Endothelial cell (in vitro differentiated cells): Measurements from ENCODE around the gene TSPAN13. TPM values are rescaled to one million over a fixed set of nuclear protein-coding genes. Genes with fewer than 3 reads are reported as not detected.

ENCODE experiments used
- DNase-seq: peaks from one replicate; pipeline ENCODE4 v3.0.0; 2021; ENCODE audit warnings: low spot score
- H3K27ac Mint-ChIP-seq: one replicate; pipeline ENCODE4 v1.8.0; 2021; ENCODE audit warnings: mixed read lengths, inconsistent platforms; ENCODE audit not compliant: unreplicated experiment
- H3K27me3 Mint-ChIP-seq: one replicate; pipeline ENCODE4 v1.8.0; 2021; ENCODE audit warnings: mild to moderate bottlenecking, moderate library complexity, mixed read lengths, inconsistent platforms; ENCODE audit not compliant: unreplicated experiment
- H3K36me3 Mint-ChIP-seq: one replicate; pipeline ENCODE4 v1.8.0; 2021; ENCODE audit warnings: mild to moderate bottlenecking, low read depth, mixed read lengths, inconsistent platforms; ENCODE audit not compliant: unreplicated experiment
- H3K4me1 Mint-ChIP-seq: one replicate; pipeline ENCODE4 v1.8.0; 2021; ENCODE audit warnings: mild to moderate bottlenecking, mixed read lengths, inconsistent platforms; ENCODE audit not compliant: unreplicated experiment
- H3K4me3 Mint-ChIP-seq: one replicate; pipeline ENCODE4 v1.8.0; 2021; ENCODE audit warnings: mild to moderate bottlenecking, mixed read lengths, inconsistent platforms; ENCODE audit not compliant: unreplicated experiment
- H3K9me3 Mint-ChIP-seq: one replicate; pipeline ENCODE4 v1.8.0; 2021; ENCODE audit warnings: mixed read lengths, inconsistent platforms; ENCODE audit not compliant: unreplicated experiment
- total RNA-seq: library from RNA; stranded (reverse); fragmentation: NEBNext Ultra II Directional; extraction: Animal tissue kit (Norgen Biotek cat#: 25700); gene quantifications from one replicate; pipeline ENCODE4 v1.2.1, GENCODE V29; 2021; ENCODE audit not compliant: unreplicated experiment
- TF ChIP-seq, protein P1 (sequence below): fragments of 200-600 bp; sonication (generic); IDR thresholded peaks from one replicate; pipeline ENCODE4 v1.5.0; 2021; ENCODE audit warnings: antibody characterized with exemption; ENCODE audit not compliant: unreplicated experiment

TSPAN13 gene
- total RNA-seq, 1 donor from 2014 or later, result 82.0 TPM

DNA sequence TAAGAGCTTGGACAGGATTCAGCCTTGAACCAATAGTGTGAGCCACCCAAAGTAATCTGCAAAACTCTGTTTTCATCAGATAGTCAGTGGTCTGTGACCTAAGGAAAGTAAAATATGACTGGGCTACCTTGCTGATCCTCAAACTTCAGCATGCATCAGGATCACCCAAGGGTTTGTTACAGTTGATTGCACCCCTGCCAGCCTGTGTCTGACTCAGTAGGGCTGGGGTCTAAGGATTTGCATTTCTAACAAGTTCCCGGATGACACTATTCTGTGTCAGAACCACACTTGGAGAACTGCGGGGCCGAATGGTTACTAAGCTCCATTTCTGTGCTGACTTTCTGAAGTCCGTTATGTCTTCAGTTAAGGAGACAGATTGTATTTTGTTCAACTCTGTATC is 40.6 kb upstream of the TSPAN13 start:
- peaks cover 15% of the 10 kb centered on the region for H3K36me3 Mint-ChIP-seq
- H3K27ac Mint-ChIP-seq, result no peak overlapping the region
- no peaks in the 10 kb centered on the region for H3K27me3 Mint-ChIP-seq
- TF ChIP-seq, protein P1, sequence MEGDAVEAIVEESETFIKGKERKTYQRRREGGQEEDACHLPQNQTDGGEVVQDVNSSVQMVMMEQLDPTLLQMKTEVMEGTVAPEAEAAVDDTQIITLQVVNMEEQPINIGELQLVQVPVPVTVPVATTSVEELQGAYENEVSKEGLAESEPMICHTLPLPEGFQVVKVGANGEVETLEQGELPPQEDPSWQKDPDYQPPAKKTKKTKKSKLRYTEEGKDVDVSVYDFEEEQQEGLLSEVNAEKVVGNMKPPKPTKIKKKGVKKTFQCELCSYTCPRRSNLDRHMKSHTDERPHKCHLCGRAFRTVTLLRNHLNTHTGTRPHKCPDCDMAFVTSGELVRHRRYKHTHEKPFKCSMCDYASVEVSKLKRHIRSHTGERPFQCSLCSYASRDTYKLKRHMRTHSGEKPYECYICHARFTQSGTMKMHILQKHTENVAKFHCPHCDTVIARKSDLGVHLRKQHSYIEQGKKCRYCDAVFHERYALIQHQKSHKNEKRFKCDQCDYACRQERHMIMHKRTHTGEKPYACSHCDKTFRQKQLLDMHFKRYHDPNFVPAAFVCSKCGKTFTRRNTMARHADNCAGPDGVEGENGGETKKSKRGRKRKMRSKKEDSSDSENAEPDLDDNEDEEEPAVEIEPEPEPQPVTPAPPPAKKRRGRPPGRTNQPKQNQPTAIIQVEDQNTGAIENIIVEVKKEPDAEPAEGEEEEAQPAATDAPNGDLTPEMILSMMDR, result no peak
- H3K4me1 Mint-ChIP-seq, result no peaks in the 10 kb centered on the region
- H3K4me3 Mint-ChIP-seq, result no peak overlapping the region
- DNase-seq, result no peak
- H3K9me3 Mint-ChIP-seq, result no peaks in the 10 kb centered on the region

DNA sequence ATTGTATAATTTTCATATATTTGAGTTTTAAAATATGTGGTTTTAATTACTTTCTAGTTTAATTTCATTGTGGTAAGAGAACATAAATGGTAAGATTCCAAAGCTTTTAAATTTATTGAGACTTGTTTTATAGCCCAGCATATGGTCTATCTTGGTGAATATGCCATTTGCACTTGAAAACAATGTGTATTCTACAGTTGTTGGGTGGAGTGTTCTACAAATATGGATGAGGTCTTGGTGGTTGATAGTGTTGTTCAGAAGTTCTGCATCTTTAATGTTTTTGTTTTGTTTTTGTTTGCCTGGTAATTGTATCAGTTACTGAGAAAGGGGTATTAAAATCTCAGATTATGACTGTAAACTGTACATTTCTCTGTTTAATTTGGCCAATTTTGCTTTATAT is 37.6 kb upstream of the TSPAN13 start:
- TF ChIP-seq, protein P1, result no peak
- peaks cover 6% of the 10 kb centered on the region for H3K4me1 Mint-ChIP-seq
- H3K4me3 Mint-ChIP-seq, result no peak overlapping the region
- peaks cover 7% of the 10 kb centered on the region for H3K36me3 Mint-ChIP-seq
- H3K27ac Mint-ChIP-seq, result no peak overlapping the region
- no peak for DNase-seq
- no peaks in the 10 kb centered on the region for H3K27me3 Mint-ChIP-seq
- no peaks in the 10 kb centered on the region for H3K9me3 Mint-ChIP-seq

DNA sequence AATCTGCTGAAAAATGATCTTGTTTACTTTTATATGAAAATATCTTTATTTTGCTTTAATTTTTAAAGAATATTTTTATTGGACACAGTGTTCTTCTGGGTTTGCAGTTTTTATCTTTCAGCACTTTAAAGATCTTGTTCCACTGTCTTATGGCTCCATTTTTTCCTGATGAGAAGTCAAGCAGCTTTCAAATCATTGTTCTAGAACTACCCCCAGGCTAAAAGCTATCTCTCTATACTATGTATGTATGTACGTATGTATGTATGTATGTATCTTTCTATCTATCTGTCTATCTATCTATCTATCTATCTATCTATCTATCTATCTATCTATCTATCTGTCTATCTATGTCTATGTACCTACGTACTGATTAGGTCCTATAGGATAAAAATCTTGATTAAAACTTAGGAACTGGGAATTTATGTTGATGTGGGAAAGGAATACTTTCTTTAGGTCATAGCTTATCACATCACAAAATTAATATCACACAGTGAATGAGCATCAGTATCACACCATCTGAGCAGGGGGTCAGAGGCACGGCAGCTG is 35.4 kb upstream of the TSPAN13 start:
- TF ChIP-seq, protein P1, result no peak
- H3K4me3 Mint-ChIP-seq, result no peak overlapping the region
- DNase-seq, result no peak
- H3K27ac Mint-ChIP-seq, result no peak overlapping the region
- H3K36me3 Mint-ChIP-seq, result no peaks in the 10 kb centered on the region
- no peaks in the 10 kb centered on the region for H3K9me3 Mint-ChIP-seq
- H3K4me1 Mint-ChIP-seq, result peaks cover 6% of the 10 kb centered on the region
- H3K27me3 Mint-ChIP-seq, result no peaks in the 10 kb centered on the region

DNA sequence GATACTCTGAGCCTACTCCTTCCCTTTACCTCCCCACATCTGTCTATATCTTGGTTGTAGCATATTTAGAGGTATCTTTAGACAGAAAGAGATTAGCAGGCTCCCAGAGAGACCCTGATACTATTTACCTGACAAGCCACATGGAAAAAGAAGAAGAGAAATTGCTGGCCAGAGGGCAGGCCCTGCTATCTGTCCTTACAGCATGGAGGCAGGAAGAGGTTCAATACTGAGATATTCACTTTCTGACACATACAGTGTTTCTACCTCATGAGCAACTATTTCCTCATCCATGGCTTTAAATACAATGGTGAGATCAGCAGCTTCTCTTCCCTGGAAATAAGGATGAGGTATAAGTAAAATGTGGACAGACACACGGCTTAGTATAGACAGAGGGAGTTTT is 33.9 kb upstream of the TSPAN13 start:
- no peak for DNase-seq
- no peaks in the 10 kb centered on the region for H3K9me3 Mint-ChIP-seq
- H3K27me3 Mint-ChIP-seq, result no peaks in the 10 kb centered on the region
- H3K4me1 Mint-ChIP-seq, result peaks cover 6% of the 10 kb centered on the region
- H3K4me3 Mint-ChIP-seq, result no peak overlapping the region
- no peaks in the 10 kb centered on the region for H3K36me3 Mint-ChIP-seq
- H3K27ac Mint-ChIP-seq, result no peak overlapping the region
- TF ChIP-seq, protein P1, result no peak

DNA sequence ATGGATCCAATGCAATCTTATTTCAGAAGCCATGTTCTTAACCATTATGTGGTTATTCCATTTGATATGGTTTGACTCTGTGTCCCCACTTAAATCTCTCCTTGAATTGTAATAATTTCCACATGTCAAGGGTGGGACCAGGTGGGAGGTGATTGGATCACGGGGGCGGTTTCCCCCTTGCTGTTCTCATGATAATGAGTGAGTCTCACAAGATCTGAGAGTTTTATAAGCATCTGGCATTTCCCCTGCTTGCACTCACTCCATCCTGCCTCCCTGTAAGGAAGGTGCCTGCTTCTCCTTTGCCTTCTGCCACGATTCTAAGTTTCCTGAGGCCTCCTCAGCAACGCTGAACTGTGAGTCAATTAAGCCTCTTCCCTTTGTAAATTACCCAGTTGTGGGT is 32.0 kb upstream of the TSPAN13 start:
- Mint-ChIP-seq H3K4me3 (no peak overlapping the region), H3K36me3 (no peaks in the 10 kb centered on the region), H3K9me3 (no peaks in the 10 kb centered on the region), H3K27ac (no peak overlapping the region), H3K27me3 (no peaks in the 10 kb centered on the region), H3K4me1 (peaks cover 6% of the 10 kb centered on the region)
- DNase-seq, result no peak
- TF ChIP-seq, protein P1, result no peak
